HepG2 (cell line): ENCODE results near the gene NDC1. TPM values are rescaled to one million over a fixed set of nuclear protein-coding genes. Genes with fewer than 3 reads are reported as not detected.

ENCODE experiments used
- ATAC-seq: fragments of 200-7000 bp; cut with Tn5 transposase; 3 replicates; pipeline ENCODE4 v1.9.1; 2020; ENCODE audit warnings: mild to moderate bottlenecking, moderate library complexity
- BruUV-seq: library from RNA; stranded (reverse); fragments of 400-500 nt; replicated peaks from 2 replicates; lab custom pipeline; 2021; lab: Mats Ljungman, UMichigan
- CTCF ChIA-PET: fragments of 300-600 bp; formaldehyde crosslinking; extraction: SDS; loops from one replicate; lab custom pipeline; 2021; ENCODE audit warnings: low total read pairs, inconsistent platforms, low intra/inter-chr PET ratio; lab: Yijun Ruan, JAX
- POLR2A ChIA-PET: fragments of 350-600 bp; sonication (Branson Sonifier 250); formaldehyde crosslinking; loops from one replicate; lab custom pipeline; 2020; ENCODE audit warnings: antibody characterized with exemption, inconsistent platforms; lab: Yijun Ruan, JAX
- DNase-seq: peaks from one replicate; pipeline ENCODE4 v3.0.0-alpha.2; 2015; ENCODE audit warnings: low spot score
- FAIRE-seq: peaks from 3 replicates; lab custom pipeline; 2011; peaks lifted over from hg19 to GRCh38; lab: Jason Lieb, UNC
- H2AFZ ChIP-seq: one replicate; pipeline ENCODE4 v1.6.1; 2011; ENCODE audit warnings: low read length, inconsistent platforms
- H3K27ac ChIP-seq: fragments of 300-600 bp; 3 replicates; pipeline ENCODE4 v1.8.0; 2011; ENCODE audit warnings: mixed run types, mild to moderate bottlenecking, mixed read lengths, low read length, inconsistent platforms; ENCODE audit not compliant: insufficient read depth; ENCODE audit errors: extremely low read length
- H3K27me3 ChIP-seq, 2 experiments: fragments of 200-600 bp in 1 of 2; 2 replicates in 1 of 2; 3 replicates in 1 of 2; pipeline versions ENCODE4 v1.6.0 to v1.8.0; 2011; ENCODE audit warnings: low read length in 2 of 2, mild to moderate bottlenecking in 2 of 2, moderate library complexity in 2 of 2, inconsistent platforms in 1 of 2; ENCODE audit not compliant: insufficient read depth in 2 of 2, control insufficient read depth in 1 of 2
- H3K36me3 ChIP-seq, 2 experiments: fragments of 200-600 bp in 1 of 2; replicated peaks in 1 of 2; 2 replicates in 1 of 2; 3 replicates in 1 of 2; pipeline versions ENCODE4 v1.5.1 to v1.8.0; 2011; ENCODE audit warnings: low read length in 2 of 2, inconsistent platforms in 1 of 2; ENCODE audit not compliant: insufficient read depth in 2 of 2, control insufficient read depth in 1 of 2
- H3K4me1 ChIP-seq: 2 replicates; pipeline ENCODE4 v1.5.1; 2012; ENCODE audit warnings: low read length, inconsistent platforms; ENCODE audit not compliant: insufficient read depth
- H3K4me2 ChIP-seq: 2 replicates; pipeline ENCODE4 v1.6.0; 2011; ENCODE audit warnings: low read depth, low read length, inconsistent platforms
- H3K4me3 ChIP-seq, 3 experiments: fragments of 200-600 bp in 1 of 3; sonication (generic), shearing (Covaris generic) in 1 of 3; replicated peaks in 1 of 3; 2 replicates each; pipeline ENCODE4 v1.5.1; 2011 to 2016; ENCODE audit warnings: low read length in 3 of 3, inconsistent platforms in 2 of 3, low read depth in 2 of 3, mild to moderate bottlenecking in 2 of 3, control low read depth in 1 of 3, mixed read lengths in 1 of 3; ENCODE audit not compliant: insufficient read depth in 1 of 3
- H3K79me2 ChIP-seq: one replicate; pipeline ENCODE4 v1.6.1; 2011; ENCODE audit warnings: low read length, inconsistent platforms; ENCODE audit not compliant: insufficient read depth
- H3K9ac ChIP-seq: 2 replicates; pipeline ENCODE4 v1.6.0; 2011; ENCODE audit warnings: mild to moderate bottlenecking, low read depth, low read length, inconsistent platforms; ENCODE audit not compliant: insufficient read depth
- H3K9me3 ChIP-seq: 2 replicates; pipeline ENCODE4 v1.5.1; 2012; ENCODE audit warnings: mild to moderate bottlenecking, low read length
- H4K20me1 ChIP-seq: 2 replicates; pipeline ENCODE4 v1.6.0; 2011; ENCODE audit warnings: inconsistent platforms, mild to moderate bottlenecking, low read length, moderate library complexity; ENCODE audit not compliant: insufficient read depth
- FIP1L1 ChIP-seq: fragments of 200-400 bp; formaldehyde crosslinking; IDR thresholded peaks from 2 replicates; pipeline ENCODE4 v1.6.1; 2018; ENCODE audit warnings: low read depth, mild to moderate bottlenecking, low read length, moderate library complexity, borderline replicate concordance; ENCODE audit not compliant: insufficient read depth
- REL ChIP-seq: sonication (generic); formaldehyde crosslinking; conservative IDR thresholded peaks from 2 replicates; pipeline ENCODE4 v1.8.0; 2022; ENCODE audit warnings: mild to moderate bottlenecking, missing genetic modification reagents, moderate library complexity
- STAG1 ChIP-seq: sonication (generic); formaldehyde crosslinking; IDR thresholded peaks from 2 replicates; pipeline ENCODE4 v1.4.0; 2020; ENCODE audit warnings: missing genetic modification reagents
- TEAD2 ChIP-seq: sonication (generic); formaldehyde crosslinking; IDR thresholded peaks from 2 replicates; pipeline ENCODE4 v1.9.0; 2021; ENCODE audit warnings: missing genetic modification reagents
- ZNF747 ChIP-seq: sonication (generic); formaldehyde crosslinking; IDR thresholded peaks from 2 replicates; pipeline ENCODE4 v1.8.1; 2023; ENCODE audit warnings: missing genetic modification reagents, mild to moderate bottlenecking, borderline replicate concordance
- WGBS: methylation state at CpG from one replicate; pipeline ENCODE4 v1.1.6; 2017; ENCODE audit warnings: low lambda C conversion rate; 5-methylcytosine and 5-hydroxymethylcytosine counted together
- in situ Hi-C: cut with HindIII; loops from 2 replicates; pipeline ENCODE4 v1.10.0; 2017; ENCODE audit warnings: low pct_unique_long_range_greater_than_20kb; ENCODE audit not compliant: extremely low pct_ligation_motif_present
- intact Hi-C: fragments of 100-400 bp; cut with micrococcal nuclease; formaldehyde crosslinking; loops from one replicate; pipeline ENCODE4 v1.10.0; 2022; ENCODE audit not compliant: unreplicated experiment
- polyA plus RNA-seq, 8 experiments: library from polyadenylated mRNA; depleted of rRNA in 3 of 8; stranded (reverse) in 7 of 8; unstranded in 1 of 8; fragments of >200 nt; fragmentation: Illumina TruSeq in 4 of 8; extraction: Trizol in 4 of 8; gene quantifications; 2 replicates each; pipeline versions ENCODE4 v1.2.1 to v1.2.3, GENCODE V29; 2011 to 2016; ENCODE audit warnings: low read depth in 4 of 8, missing spikeins in 1 of 8, mixed read lengths in 1 of 8; ENCODE audit not compliant: insufficient read depth in 1 of 8
- total RNA-seq, 5 experiments: library from RNA; depleted of rRNA; stranded (reverse); fragments of >200 nt; fragmentation: Illumina TruSeq; extraction: Trizol; gene quantifications; 2 replicates each; pipeline ENCODE4 v1.2.3, GENCODE V29; 2016; ENCODE audit warnings: low read depth in 1 of 5
- TF ChIP-seq, protein P1 (sequence below): sonication (generic); formaldehyde crosslinking; IDR thresholded peaks from 2 replicates; pipeline ENCODE4 v1.5.0; 2020; ENCODE audit warnings: mild to moderate bottlenecking, missing genetic modification reagents, borderline replicate concordance
- TF ChIP-seq, protein P2 (sequence below): sonication (generic); formaldehyde crosslinking; conservative IDR thresholded peaks from 2 replicates; pipeline ENCODE4 v1.4.0; 2020; ENCODE audit warnings: missing genetic modification reagents
- TF ChIP-seq, protein P3 (sequence below): sonication (generic); formaldehyde crosslinking; IDR thresholded peaks from 2 replicates; pipeline ENCODE4 v1.4.0; 2020; ENCODE audit warnings: missing genetic modification reagents
- TF ChIP-seq, protein P4 (sequence below): sonication (generic); formaldehyde crosslinking; IDR thresholded peaks from 2 replicates; pipeline ENCODE4 v1.5.1; 2020; ENCODE audit warnings: mild to moderate bottlenecking, missing genetic modification reagents, moderate library complexity

NDC1 gene
- total and polyA plus RNA-seq, 2 of the 13 experiments (the other 11 are each of a cell fraction or from before 2014, with no cell fraction given) = 38.1 to 50.9 TPM

DNA sequence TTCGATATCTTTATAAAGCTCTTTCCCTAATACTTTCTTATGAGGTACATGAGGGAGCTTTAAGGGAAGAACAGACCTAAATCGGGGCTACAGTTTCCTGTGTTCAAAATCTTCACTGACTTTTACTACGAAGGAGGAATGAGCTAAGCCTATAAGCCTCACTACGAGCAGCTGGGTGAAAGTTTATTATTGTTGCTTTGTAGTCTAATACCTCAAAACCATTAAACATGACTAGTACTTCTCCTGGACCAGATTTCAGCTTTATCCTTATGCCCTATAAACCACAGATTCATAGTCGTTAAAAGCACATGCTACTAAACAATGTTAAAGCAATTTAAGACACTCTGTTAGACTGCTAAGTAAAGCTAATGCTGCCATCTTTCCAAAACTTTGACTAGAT lies 30.2 kb downstream of the NDC1 start (continued):
- TF ChIP-seq, protein P1, sequence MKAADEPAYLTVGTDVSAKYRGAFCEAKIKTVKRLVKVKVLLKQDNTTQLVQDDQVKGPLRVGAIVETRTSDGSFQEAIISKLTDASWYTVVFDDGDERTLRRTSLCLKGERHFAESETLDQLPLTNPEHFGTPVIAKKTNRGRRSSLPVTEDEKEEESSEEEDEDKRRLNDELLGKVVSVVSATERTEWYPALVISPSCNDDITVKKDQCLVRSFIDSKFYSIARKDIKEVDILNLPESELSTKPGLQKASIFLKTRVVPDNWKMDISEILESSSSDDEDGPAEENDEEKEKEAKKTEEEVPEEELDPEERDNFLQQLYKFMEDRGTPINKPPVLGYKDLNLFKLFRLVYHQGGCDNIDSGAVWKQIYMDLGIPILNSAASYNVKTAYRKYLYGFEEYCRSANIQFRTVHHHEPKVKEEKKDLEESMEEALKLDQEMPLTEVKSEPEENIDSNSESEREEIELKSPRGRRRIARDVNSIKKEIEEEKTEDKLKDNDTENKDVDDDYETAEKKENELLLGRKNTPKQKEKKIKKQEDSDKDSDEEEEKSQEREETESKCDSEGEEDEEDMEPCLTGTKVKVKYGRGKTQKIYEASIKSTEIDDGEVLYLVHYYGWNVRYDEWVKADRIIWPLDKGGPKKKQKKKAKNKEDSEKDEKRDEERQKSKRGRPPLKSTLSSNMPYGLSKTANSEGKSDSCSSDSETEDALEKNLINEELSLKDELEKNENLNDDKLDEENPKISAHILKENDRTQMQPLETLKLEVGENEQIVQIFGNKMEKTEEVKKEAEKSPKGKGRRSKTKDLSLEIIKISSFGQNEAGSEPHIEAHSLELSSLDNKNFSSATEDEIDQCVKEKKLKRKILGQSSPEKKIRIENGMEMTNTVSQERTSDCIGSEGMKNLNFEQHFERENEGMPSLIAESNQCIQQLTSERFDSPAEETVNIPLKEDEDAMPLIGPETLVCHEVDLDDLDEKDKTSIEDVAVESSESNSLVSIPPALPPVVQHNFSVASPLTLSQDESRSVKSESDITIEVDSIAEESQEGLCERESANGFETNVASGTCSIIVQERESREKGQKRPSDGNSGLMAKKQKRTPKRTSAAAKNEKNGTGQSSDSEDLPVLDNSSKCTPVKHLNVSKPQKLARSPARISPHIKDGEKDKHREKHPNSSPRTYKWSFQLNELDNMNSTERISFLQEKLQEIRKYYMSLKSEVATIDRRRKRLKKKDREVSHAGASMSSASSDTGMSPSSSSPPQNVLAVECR (CRISPR knock-in tag) = no peak
- TF ChIP-seq TEAD2 (CRISPR knock-in tag) = no peak

DNA sequence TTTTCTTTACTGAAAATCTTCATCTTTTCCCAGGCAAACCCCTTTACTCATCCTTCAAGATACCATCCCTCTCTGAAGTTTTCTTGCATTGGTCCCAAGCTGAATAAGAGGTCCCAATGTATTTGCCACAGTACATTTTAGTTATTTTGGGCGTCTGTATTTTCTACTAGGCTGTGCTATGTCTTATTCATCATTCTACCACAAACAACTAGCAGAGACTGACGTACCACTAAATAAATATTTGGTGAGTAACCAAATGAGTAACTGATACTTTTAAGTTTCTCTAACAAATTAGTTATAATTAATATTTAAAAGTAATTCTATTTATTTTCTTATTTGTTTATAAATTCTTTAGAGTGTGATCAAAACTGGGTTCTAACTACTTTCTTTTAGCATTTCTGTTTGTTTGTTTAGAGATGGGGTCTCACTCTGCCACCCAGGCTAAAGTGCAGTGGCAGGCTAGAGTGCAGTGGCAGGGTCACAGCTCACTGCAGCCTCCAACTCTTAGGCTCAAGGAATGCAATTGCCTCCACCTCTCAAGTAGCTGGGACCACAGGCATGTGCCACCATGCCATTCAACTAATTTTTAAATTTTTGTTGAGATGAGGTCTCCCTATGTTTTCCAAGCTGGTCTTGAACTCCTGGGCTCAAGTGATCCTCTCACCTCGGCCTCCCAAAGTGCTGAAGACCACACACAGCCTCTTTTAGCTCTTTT lies 33.1 kb downstream of the NDC1 start:
- Histone ChIP-seq H3K79me2 (no peaks in the 10 kb centered on the region), H2AFZ (no peak overlapping the region), H4K20me1 (no peaks in the 10 kb centered on the region), H3K9me3 (no peaks in the 10 kb centered on the region), H3K27ac (no peak overlapping the region), H3K4me2 (no peak overlapping the region), H3K27me3 (no peaks in the 10 kb centered on the region; a peak in 1 of 5 replicates), H3K9ac (no peak overlapping the region), H3K36me3 (peaks cover 5 to 50% of the 10 kb centered on the region in 2 experiments; a peak in 4 of 5 replicates), H3K4me1 (0 out of 2 replicates have a peak, but pooled peaks cover under 1% of the 10 kb centered on the region), H3K4me3 (no peak overlapping the region)
- no TSS peak for BruUV-seq
- ChIA-PET POLR2A (no interaction called here), CTCF (no interaction called here)
- FAIRE-seq (no peak), ATAC-seq (no peak), DNase-seq (no peak)
- in situ Hi-C loops (no loop called here), intact Hi-C loops (no loop called here)
- WGBS = 92% methylated on average over 3 of the region's 3 CpGs
- TF ChIP-seq STAG1 (CRISPR knock-in tag) = no peak
- TF ChIP-seq FIP1L1 = no peak
- TF ChIP-seq, protein P2, sequence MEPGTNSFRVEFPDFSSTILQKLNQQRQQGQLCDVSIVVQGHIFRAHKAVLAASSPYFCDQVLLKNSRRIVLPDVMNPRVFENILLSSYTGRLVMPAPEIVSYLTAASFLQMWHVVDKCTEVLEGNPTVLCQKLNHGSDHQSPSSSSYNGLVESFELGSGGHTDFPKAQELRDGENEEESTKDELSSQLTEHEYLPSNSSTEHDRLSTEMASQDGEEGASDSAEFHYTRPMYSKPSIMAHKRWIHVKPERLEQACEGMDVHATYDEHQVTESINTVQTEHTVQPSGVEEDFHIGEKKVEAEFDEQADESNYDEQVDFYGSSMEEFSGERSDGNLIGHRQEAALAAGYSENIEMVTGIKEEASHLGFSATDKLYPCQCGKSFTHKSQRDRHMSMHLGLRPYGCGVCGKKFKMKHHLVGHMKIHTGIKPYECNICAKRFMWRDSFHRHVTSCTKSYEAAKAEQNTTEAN (CRISPR knock-in tag) = no peak
- TF ChIP-seq, protein P3, sequence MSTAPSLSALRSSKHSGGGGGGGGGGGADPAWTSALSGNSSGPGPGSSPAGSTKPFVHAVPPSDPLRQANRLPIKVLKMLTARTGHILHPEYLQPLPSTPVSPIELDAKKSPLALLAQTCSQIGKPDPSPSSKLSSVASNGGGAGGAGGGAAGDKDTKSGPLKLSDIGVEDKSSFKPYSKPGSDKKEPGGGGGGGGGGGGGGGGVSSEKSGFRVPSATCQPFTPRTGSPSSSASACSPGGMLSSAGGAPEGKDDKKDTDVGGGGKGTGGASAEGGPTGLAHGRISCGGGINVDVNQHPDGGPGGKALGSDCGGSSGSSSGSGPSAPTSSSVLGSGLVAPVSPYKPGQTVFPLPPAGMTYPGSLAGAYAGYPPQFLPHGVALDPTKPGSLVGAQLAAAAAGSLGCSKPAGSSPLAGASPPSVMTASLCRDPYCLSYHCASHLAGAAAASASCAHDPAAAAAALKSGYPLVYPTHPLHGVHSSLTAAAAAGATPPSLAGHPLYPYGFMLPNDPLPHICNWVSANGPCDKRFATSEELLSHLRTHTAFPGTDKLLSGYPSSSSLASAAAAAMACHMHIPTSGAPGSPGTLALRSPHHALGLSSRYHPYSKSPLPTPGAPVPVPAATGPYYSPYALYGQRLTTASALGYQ (CRISPR knock-in tag) = no peak
- TF ChIP-seq ZNF747 (CRISPR knock-in tag) = no peak
- TF ChIP-seq REL (CRISPR knock-in tag) = no peak
- TF ChIP-seq, protein P4, sequence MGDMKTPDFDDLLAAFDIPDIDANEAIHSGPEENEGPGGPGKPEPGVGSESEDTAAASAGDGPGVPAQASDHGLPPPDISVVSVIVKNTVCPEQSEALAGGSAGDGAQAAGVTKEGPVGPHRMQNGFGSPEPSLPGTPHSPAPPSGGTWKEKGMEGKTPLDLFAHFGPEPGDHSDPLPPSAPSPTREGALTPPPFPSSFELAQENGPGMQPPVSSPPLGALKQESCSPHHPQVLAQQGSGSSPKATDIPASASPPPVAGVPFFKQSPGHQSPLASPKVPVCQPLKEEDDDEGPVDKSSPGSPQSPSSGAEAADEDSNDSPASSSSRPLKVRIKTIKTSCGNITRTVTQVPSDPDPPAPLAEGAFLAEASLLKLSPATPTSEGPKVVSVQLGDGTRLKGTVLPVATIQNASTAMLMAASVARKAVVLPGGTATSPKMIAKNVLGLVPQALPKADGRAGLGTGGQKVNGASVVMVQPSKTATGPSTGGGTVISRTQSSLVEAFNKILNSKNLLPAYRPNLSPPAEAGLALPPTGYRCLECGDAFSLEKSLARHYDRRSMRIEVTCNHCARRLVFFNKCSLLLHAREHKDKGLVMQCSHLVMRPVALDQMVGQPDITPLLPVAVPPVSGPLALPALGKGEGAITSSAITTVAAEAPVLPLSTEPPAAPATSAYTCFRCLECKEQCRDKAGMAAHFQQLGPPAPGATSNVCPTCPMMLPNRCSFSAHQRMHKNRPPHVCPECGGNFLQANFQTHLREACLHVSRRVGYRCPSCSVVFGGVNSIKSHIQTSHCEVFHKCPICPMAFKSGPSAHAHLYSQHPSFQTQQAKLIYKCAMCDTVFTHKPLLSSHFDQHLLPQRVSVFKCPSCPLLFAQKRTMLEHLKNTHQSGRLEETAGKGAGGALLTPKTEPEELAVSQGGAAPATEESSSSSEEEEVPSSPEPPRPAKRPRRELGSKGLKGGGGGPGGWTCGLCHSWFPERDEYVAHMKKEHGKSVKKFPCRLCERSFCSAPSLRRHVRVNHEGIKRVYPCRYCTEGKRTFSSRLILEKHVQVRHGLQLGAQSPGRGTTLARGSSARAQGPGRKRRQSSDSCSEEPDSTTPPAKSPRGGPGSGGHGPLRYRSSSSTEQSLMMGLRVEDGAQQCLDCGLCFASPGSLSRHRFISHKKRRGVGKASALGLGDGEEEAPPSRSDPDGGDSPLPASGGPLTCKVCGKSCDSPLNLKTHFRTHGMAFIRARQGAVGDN = no peak
